IMR-90 (cell line): ENCODE measurements around the gene PCDH12. TPM values are rescaled to one million over a fixed set of nuclear protein-coding genes. Genes with fewer than 3 reads are reported as not detected.

Experiments used
- ATAC-seq: fragments of 200-7000 bp; cut with Tn5 transposase; 2 replicates; pipeline ENCODE4 v1.9.1; 2020; ENCODE audit warnings: low read depth, mild to moderate bottlenecking, moderate library complexity
- BruUV-seq: library from RNA; stranded (reverse); fragments of 400-500 nt; replicated peaks from 2 replicates; lab custom pipeline; 2021; lab: Mats Ljungman, UMichigan
- CTCF ChIA-PET: fragments of 300-600 bp; formaldehyde crosslinking; extraction: SDS; loops from one replicate; lab custom pipeline; 2021; ENCODE audit warnings: antibody characterized with exemption; lab: Yijun Ruan, JAX
- POLR2A ChIA-PET: fragments of 300-600 bp; sonication (Branson Sonifier 250); formaldehyde crosslinking; loops from one replicate; lab custom pipeline; 2022; ENCODE audit warnings: antibody characterized with exemption; ENCODE audit not compliant: unreplicated experiment; lab: Charles Lee
- DNase-seq: peaks from one replicate; pipeline ENCODE4 v3.0.0; 2013
- H2AFZ ChIP-seq: replicated peaks from 2 replicates; pipeline ENCODE3; 2013; ENCODE audit warnings: low read length, mild to moderate bottlenecking; ENCODE audit not compliant: poor library complexity
- H2AK5ac ChIP-seq: 2 replicates; pipeline ENCODE4 v1.6.1; 2013; ENCODE audit warnings: low read depth, low read length, inconsistent platforms
- H2AK9ac ChIP-seq: replicated peaks from 2 replicates; pipeline ENCODE3; 2013; ENCODE audit warnings: mild to moderate bottlenecking, low read depth, low read length, moderate library complexity; ENCODE audit not compliant: poor library complexity
- H2BK120ac ChIP-seq: 2 replicates; pipeline ENCODE4 v1.6.1; 2013; ENCODE audit warnings: low read depth, low read length, inconsistent platforms
- H2BK15ac ChIP-seq: 3 replicates; pipeline ENCODE4 v1.6.1; 2013; ENCODE audit warnings: low read depth, low read length, inconsistent platforms
- H2BK20ac ChIP-seq: 2 replicates; pipeline ENCODE4 v1.6.1; 2013; ENCODE audit warnings: low read depth, mild to moderate bottlenecking, inconsistent platforms, low read length, moderate library complexity
- H2BK5ac ChIP-seq: 2 replicates; pipeline ENCODE4 v1.6.1; 2013; ENCODE audit warnings: mild to moderate bottlenecking, low read depth, low read length, inconsistent platforms; ENCODE audit not compliant: poor library complexity, severe bottlenecking
- H3K14ac ChIP-seq: replicated peaks from 2 replicates; pipeline ENCODE4 v1.6.1; 2013; ENCODE audit warnings: low read depth, low read length, inconsistent platforms
- H3K18ac ChIP-seq: 2 replicates; pipeline ENCODE4 v1.6.1; 2013; ENCODE audit warnings: low read depth, low read length, control low read depth
- H3K23ac ChIP-seq: 2 replicates; pipeline ENCODE4 v1.6.1; 2013; ENCODE audit warnings: low read depth, low read length, inconsistent platforms
- H3K27ac ChIP-seq: 2 replicates; pipeline ENCODE4 v1.5.1; 2013; ENCODE audit warnings: mild to moderate bottlenecking, control low read depth, low read length; ENCODE audit not compliant: insufficient read depth
- H3K27me3 ChIP-seq: 2 replicates; pipeline ENCODE4 v1.6.1; 2013; ENCODE audit warnings: low read length; ENCODE audit not compliant: control insufficient read depth, insufficient read depth
- H3K36me3 ChIP-seq: 2 replicates; pipeline ENCODE4 v1.6.1; 2013; ENCODE audit warnings: low read length, mixed read lengths; ENCODE audit not compliant: control insufficient read depth, insufficient read depth
- H3K4ac ChIP-seq: 2 replicates; pipeline ENCODE4 v1.6.1; 2013; ENCODE audit warnings: low read depth, low read length, inconsistent platforms
- H3K4me1 ChIP-seq: 2 replicates; pipeline ENCODE4 v1.6.1; 2013; ENCODE audit warnings: low read length, mixed read lengths; ENCODE audit not compliant: control insufficient read depth, insufficient read depth
- H3K4me2 ChIP-seq: 2 replicates; pipeline ENCODE4 v1.6.1; 2013; ENCODE audit warnings: low read depth, mild to moderate bottlenecking, control low read depth, low read length, moderate library complexity
- H3K4me3 ChIP-seq: 2 replicates; pipeline ENCODE4 v1.5.1; 2013; ENCODE audit warnings: low read depth, mild to moderate bottlenecking, control low read depth, low read length, moderate library complexity; ENCODE audit not compliant: insufficient read depth
- H3K56ac ChIP-seq: 2 replicates; pipeline ENCODE4 v1.6.1; 2013; ENCODE audit warnings: low read length, inconsistent platforms; ENCODE audit not compliant: insufficient read depth; ENCODE audit errors: extremely low read depth
- H3K79me1 ChIP-seq, 2 experiments: 2 replicates each; pipeline ENCODE4 v1.6.1; 2013; ENCODE audit warnings: low read length in 2 of 2, inconsistent platforms in 1 of 2, low read depth in 1 of 2
- H3K9ac ChIP-seq: 2 replicates; pipeline ENCODE4 v1.6.1; 2013; ENCODE audit warnings: low read depth, low read length, control low read depth
- H3K9me1 ChIP-seq: 2 replicates; pipeline ENCODE4 v1.6.1; 2013; ENCODE audit warnings: low read length, inconsistent platforms; ENCODE audit not compliant: insufficient read depth
- H3K9me3 ChIP-seq: 2 replicates; pipeline ENCODE4 v1.6.1; 2013; ENCODE audit warnings: low read length; ENCODE audit not compliant: control insufficient read depth, insufficient read depth
- H4K20me1 ChIP-seq: 2 replicates; pipeline ENCODE4 v1.6.1; 2013; ENCODE audit warnings: low read length, inconsistent platforms; ENCODE audit not compliant: insufficient read depth
- H4K5ac ChIP-seq: 2 replicates; pipeline ENCODE4 v1.6.1; 2013; ENCODE audit warnings: mild to moderate bottlenecking, low read depth, low read length, control low read depth
- H4K8ac ChIP-seq, 2 experiments: 2 replicates each; pipeline ENCODE4 v1.6.1; 2013; ENCODE audit warnings: low read depth in 2 of 2, low read length in 2 of 2, control low read depth in 1 of 2, inconsistent platforms in 1 of 2
- H4K91ac ChIP-seq: 2 replicates; pipeline ENCODE4 v1.6.1; 2013; ENCODE audit warnings: low read depth, low read length, inconsistent platforms; ENCODE audit not compliant: insufficient read depth
- CHD1 ChIP-seq: IDR thresholded peaks from 2 replicates; pipeline ENCODE4 v1.6.1; 2012; ENCODE audit warnings: low read depth, low read length, improper control_type of control experiment
- WGBS, 2 experiments: methylation state at CpG; one replicate each; pipeline versions ENCODE4 v1.1.5 to v1.1.7; 2013; ENCODE audit warnings: missing lambda C conversion rate in 2 of 2; ENCODE audit not compliant: insufficient read length in 1 of 2; ENCODE audit errors: extremely low coverage in 2 of 2; 5-methylcytosine and 5-hydroxymethylcytosine counted together
- dilution Hi-C: fragments of 300-500 bp; cut with HindIII; formaldehyde crosslinking; loops from one replicate; pipeline ENCODE4 v1.14.3; 2018; ENCODE audit warnings: low sequenced_read_pairs; ENCODE audit not compliant: unreplicated experiment
- in situ Hi-C: fragments of 300-500 bp; cut with MboI; formaldehyde crosslinking; loops from 3 replicates; pipeline ENCODE4 v1.14.3; 2019; ENCODE audit warnings: low sequenced_read_pairs, inconsistent platforms, mixed read lengths
- intact Hi-C: fragments of 100-400 bp; cut with micrococcal nuclease; formaldehyde crosslinking; loops from 2 replicates; pipeline ENCODE4 v1.10.0; 2022
- polyA plus RNA-seq, 3 experiments: library from polyadenylated mRNA; depleted of rRNA; stranded (reverse); fragments of >200 nt; gene quantifications; 2 replicates each; pipeline ENCODE4 v1.2.3, GENCODE V29; 2012; ENCODE audit warnings: low replicate concordance in 1 of 3
- total RNA-seq: library from RNA; depleted of rRNA; stranded (reverse); fragments of >200 nt; gene quantifications from 2 replicates; pipeline ENCODE4 v1.2.3, GENCODE V29; 2012
- TF ChIP-seq, protein P1 (sequence below): conservative IDR thresholded peaks from 2 replicates; pipeline ENCODE4 v1.5.1; 2012; ENCODE audit warnings: mild to moderate bottlenecking, low read depth, low read length, improper control_type of control experiment
- TF ChIP-seq, protein P2 (sequence below): fragments of 150-350 bp; IDR thresholded peaks from 2 replicates; pipeline ENCODE4 v1.6.1; 2017; ENCODE audit warnings: mild to moderate bottlenecking, antibody characterized with exemption, low read length, low read depth

The PCDH12 gene
- total and polyA plus RNA-seq, 2 of the 4 experiments (the other 2 are of a cell fraction) = 0.02 to 0.18 TPM

GRCh38 chr5:141914199-141914743 is 43.7 kb downstream of the PCDH12 start:
- H3K14ac ChIP-seq = no peak overlapping the region
- dilution Hi-C loops = no loop called here
- TF ChIP-seq, protein P1, sequence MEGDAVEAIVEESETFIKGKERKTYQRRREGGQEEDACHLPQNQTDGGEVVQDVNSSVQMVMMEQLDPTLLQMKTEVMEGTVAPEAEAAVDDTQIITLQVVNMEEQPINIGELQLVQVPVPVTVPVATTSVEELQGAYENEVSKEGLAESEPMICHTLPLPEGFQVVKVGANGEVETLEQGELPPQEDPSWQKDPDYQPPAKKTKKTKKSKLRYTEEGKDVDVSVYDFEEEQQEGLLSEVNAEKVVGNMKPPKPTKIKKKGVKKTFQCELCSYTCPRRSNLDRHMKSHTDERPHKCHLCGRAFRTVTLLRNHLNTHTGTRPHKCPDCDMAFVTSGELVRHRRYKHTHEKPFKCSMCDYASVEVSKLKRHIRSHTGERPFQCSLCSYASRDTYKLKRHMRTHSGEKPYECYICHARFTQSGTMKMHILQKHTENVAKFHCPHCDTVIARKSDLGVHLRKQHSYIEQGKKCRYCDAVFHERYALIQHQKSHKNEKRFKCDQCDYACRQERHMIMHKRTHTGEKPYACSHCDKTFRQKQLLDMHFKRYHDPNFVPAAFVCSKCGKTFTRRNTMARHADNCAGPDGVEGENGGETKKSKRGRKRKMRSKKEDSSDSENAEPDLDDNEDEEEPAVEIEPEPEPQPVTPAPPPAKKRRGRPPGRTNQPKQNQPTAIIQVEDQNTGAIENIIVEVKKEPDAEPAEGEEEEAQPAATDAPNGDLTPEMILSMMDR = peak; percentile 25; the same call in 1 of the 2 replicates
- TF ChIP-seq CHD1 = no peak
- TF ChIP-seq, protein P2, sequence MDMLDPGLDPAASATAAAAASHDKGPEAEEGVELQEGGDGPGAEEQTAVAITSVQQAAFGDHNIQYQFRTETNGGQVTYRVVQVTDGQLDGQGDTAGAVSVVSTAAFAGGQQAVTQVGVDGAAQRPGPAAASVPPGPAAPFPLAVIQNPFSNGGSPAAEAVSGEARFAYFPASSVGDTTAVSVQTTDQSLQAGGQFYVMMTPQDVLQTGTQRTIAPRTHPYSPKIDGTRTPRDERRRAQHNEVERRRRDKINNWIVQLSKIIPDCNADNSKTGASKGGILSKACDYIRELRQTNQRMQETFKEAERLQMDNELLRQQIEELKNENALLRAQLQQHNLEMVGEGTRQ = peak; percentile 68
- ChIA-PET POLR2A (no interaction called here), CTCF (interaction anchor here (1.2 kb wide), 1 partner anchor 222 kb away, joined by 4 read pairs; no protein-coding TSS in a partner anchor)
- H3K4me2 ChIP-seq = peak overlapping the region; percentile 65; the same call in 1 of the 2 replicates
- H3K18ac ChIP-seq = no peak overlapping the region
- no peak overlapping the region for H4K91ac ChIP-seq
- H2BK120ac ChIP-seq = no peak overlapping the region
- in situ Hi-C loops = no loop called here
- H3K9me3 ChIP-seq = no peaks in the 10 kb centered on the region
- no peak overlapping the region for H2BK15ac ChIP-seq
- H3K36me3 ChIP-seq = no peaks in the 10 kb centered on the region
- no peak overlapping the region; the same call in 1 of the 2 replicates for H3K4me3 ChIP-seq
- WGBS, 2 experiments = 2% methylated on average over 27 of the region's 40 CpGs; no CpG with 5 or more reads in 1 of the 2 experiments
- H4K20me1 ChIP-seq = no peaks in the 10 kb centered on the region
- DNase-seq (no peak), ATAC-seq (peak; percentile 78)
- no peak overlapping the region for H3K9ac ChIP-seq
- H3K27ac ChIP-seq = no peak overlapping the region
- H3K4ac ChIP-seq = no peak overlapping the region
- H3K23ac ChIP-seq = no peak overlapping the region
- no peak overlapping the region for H3K56ac ChIP-seq
- H4K8ac ChIP-seq = no peak overlapping the region
- peaks cover 1% of the 10 kb centered on the region; the same call in 1 of the 2 replicates for H3K4me1 ChIP-seq
- intact Hi-C loops = no loop called here
- no peak overlapping the region for H2AK9ac ChIP-seq
- H2AFZ ChIP-seq = peak overlapping the region; percentile 85
- H3K27me3 ChIP-seq = peaks cover 45% of the 10 kb centered on the region
- H2AK5ac ChIP-seq = no peak overlapping the region
- H3K79me1 ChIP-seq = no peaks in the 10 kb centered on the region
- no peak overlapping the region for H4K5ac ChIP-seq
- H3K9me1 ChIP-seq = no peaks in the 10 kb centered on the region; the same call in 1 of the 2 replicates
- BruUV-seq = no TSS peak
- no peak overlapping the region for H2BK5ac ChIP-seq
- H2BK20ac ChIP-seq = no peak overlapping the region
